ENCODE results near the gene GRIN2C. TPM values are rescaled to one million over a fixed set of nuclear protein-coding genes. Genes with fewer than 3 reads are reported as not detected.

The GRIN2C gene
- total and polyA plus RNA-seq, 2 of the 4 experiments (the other 2 are of a cell fraction): 0.22 TPM; not detected in 1

DNA sequence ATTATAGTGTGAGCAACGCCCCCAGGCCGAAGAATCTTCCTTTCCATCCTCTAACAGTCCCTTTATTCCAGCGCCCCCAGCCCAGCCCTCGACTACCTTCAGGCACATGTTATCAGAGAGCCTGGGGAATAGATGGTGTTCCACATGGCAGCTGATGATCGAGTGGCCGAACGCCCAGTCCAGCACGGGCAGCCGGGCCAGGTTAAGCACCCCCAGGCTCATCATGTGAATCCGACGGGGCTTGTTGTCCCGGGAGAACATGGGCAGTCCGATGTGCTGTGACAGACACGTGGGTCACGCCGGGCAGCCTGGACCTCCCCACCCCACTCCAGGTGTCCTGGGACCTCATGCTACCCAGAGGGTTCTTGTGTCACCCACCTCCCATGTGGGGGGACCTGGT lies 19.6 kb upstream of the GRIN2C start:
- Histone ChIP-seq H3K9me1 (ENCODE audit: insufficient read depth, low read length) (no peaks in the 10 kb centered on the region), H3K9me3 (ENCODE audit: control insufficient read depth, insufficient read depth, low read length) (no peaks in the 10 kb centered on the region), H4K91ac (ENCODE audit: insufficient read depth, low read depth, low read length) (no peak overlapping the region), H3K4me1 (ENCODE audit: control insufficient read depth, insufficient read depth, low read length) (no peaks in the 10 kb centered on the region), H2BK15ac (ENCODE audit: low read depth, low read length) (no peak overlapping the region), H3K36me3 (ENCODE audit: control insufficient read depth, insufficient read depth, low read length) (no peaks in the 10 kb centered on the region), H3K18ac (ENCODE audit: low read depth, low read length) (no peak overlapping the region), H3K23ac (ENCODE audit: low read depth, low read length) (no peak overlapping the region), H3K27ac (ENCODE audit: insufficient read depth, low read length) (no peak overlapping the region), H4K20me1 (ENCODE audit: insufficient read depth, low read length) (no peaks in the 10 kb centered on the region), H4K5ac (ENCODE audit: low read depth, low read length) (no peak overlapping the region), H3K79me1 (ENCODE audit: low read depth in 1 of 2, low read length in 2 of 2) (no peaks in the 10 kb centered on the region), H3K4me3 (ENCODE audit: insufficient read depth, low read depth, low read length) (no peak overlapping the region), H4K8ac (ENCODE audit: low read depth in 2 of 2, low read length in 2 of 2) (no peak overlapping the region), H2BK20ac (ENCODE audit: low read depth, low read length) (no peak overlapping the region), H3K56ac (ENCODE audit: extremely low read depth, insufficient read depth, low read length) (no peak overlapping the region), H3K9ac (ENCODE audit: low read depth, low read length) (no peak overlapping the region), H3K4me2 (ENCODE audit: low read depth, low read length) (no peak overlapping the region), H2BK120ac (ENCODE audit: low read depth, low read length) (no peak overlapping the region), H2AK5ac (ENCODE audit: low read depth, low read length) (no peak overlapping the region), H3K4ac (ENCODE audit: low read depth, low read length) (no peak overlapping the region), H3K27me3 (ENCODE audit: control insufficient read depth, insufficient read depth, low read length) (peaks cover 43% of the 10 kb centered on the region), H2AK9ac (replicated peaks; ENCODE audit: low read depth, low read length, poor library complexity) (no peak overlapping the region), H2BK5ac (ENCODE audit: low read depth, low read length, poor library complexity, severe bottlenecking) (no peak overlapping the region), H2AFZ (replicated peaks; ENCODE audit: low read length, poor library complexity) (no peak overlapping the region), H3K14ac (replicated peaks; ENCODE audit: low read depth, low read length) (no peak overlapping the region)
- ChIA-PET CTCF (no interaction called here), POLR2A (ENCODE audit: unreplicated experiment) (no interaction called here)
- WGBS, 2 experiments (ENCODE audit: extremely low coverage in 2 of 2, insufficient read length in 1 of 2): 94% methylated on average over 3 of the region's 16 CpGs; no CpG with 5 or more reads in 1 of the 2 experiments
- no peak for TF ChIP-seq CHD1 (IDR thresholded peaks at IDR 0.05; ENCODE audit: low read depth, low read length)
- TF ChIP-seq RCOR1 (IDR thresholded peaks at IDR 0.05; ENCODE audit: insufficient replicate concordance, low read length): no peak
- TF ChIP-seq FOS (IDR thresholded peaks at IDR 0.05; ENCODE audit: low read depth, low read length): no peak
- TF ChIP-seq MAZ (IDR thresholded peaks at IDR 0.05; ENCODE audit: borderline replicate concordance, low read depth, low read length): no peak
- TF ChIP-seq SMC3 (IDR thresholded peaks at IDR 0.05; ENCODE audit: low read depth, low read length): no peak
- no peak for TF ChIP-seq ELK1 (IDR thresholded peaks at IDR 0.05; ENCODE audit: borderline replicate concordance, low read depth, low read length)
- TF ChIP-seq RAD21 (IDR thresholded peaks at IDR 0.05; ENCODE audit: low read length): no peak
- TF ChIP-seq, protein P1, sequence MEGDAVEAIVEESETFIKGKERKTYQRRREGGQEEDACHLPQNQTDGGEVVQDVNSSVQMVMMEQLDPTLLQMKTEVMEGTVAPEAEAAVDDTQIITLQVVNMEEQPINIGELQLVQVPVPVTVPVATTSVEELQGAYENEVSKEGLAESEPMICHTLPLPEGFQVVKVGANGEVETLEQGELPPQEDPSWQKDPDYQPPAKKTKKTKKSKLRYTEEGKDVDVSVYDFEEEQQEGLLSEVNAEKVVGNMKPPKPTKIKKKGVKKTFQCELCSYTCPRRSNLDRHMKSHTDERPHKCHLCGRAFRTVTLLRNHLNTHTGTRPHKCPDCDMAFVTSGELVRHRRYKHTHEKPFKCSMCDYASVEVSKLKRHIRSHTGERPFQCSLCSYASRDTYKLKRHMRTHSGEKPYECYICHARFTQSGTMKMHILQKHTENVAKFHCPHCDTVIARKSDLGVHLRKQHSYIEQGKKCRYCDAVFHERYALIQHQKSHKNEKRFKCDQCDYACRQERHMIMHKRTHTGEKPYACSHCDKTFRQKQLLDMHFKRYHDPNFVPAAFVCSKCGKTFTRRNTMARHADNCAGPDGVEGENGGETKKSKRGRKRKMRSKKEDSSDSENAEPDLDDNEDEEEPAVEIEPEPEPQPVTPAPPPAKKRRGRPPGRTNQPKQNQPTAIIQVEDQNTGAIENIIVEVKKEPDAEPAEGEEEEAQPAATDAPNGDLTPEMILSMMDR (conservative IDR thresholded peaks at IDR 0.05; ENCODE audit: low read depth, low read length): no peak
- TF ChIP-seq MXI1 (IDR thresholded peaks at IDR 0.05; ENCODE audit: borderline replicate concordance, low read depth, low read length): no peak
- no peak for TF ChIP-seq MAFK (IDR thresholded peaks at IDR 0.05; ENCODE audit: low read depth, low read length)
- no peak for TF ChIP-seq CEBPB (IDR thresholded peaks at IDR 0.05; ENCODE audit: low read depth, low read length)
- TF ChIP-seq NFE2L2 (IDR thresholded peaks at IDR 0.05; ENCODE audit: low read depth, low read length): no peak
- TF ChIP-seq POLR2A (IDR thresholded peaks at IDR 0.05; ENCODE audit: low read depth, low read length): no peak
- no peak for TF ChIP-seq RFX5 (IDR thresholded peaks at IDR 0.05; ENCODE audit: low read depth, low read length)
- TF ChIP-seq, protein P2, sequence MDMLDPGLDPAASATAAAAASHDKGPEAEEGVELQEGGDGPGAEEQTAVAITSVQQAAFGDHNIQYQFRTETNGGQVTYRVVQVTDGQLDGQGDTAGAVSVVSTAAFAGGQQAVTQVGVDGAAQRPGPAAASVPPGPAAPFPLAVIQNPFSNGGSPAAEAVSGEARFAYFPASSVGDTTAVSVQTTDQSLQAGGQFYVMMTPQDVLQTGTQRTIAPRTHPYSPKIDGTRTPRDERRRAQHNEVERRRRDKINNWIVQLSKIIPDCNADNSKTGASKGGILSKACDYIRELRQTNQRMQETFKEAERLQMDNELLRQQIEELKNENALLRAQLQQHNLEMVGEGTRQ (IDR thresholded peaks at IDR 0.05; ENCODE audit: low read depth, low read length): no peak
- no peak for TF ChIP-seq BHLHE40 (IDR thresholded peaks at IDR 0.05; ENCODE audit: low read depth, low read length)
- in situ Hi-C loops (cut with MboI; ENCODE audit: low sequenced_read_pairs) (no loop called here), dilution Hi-C loops (cut with HindIII; ENCODE audit: low sequenced_read_pairs, unreplicated experiment) (no loop called here), intact Hi-C loops (cut with micrococcal nuclease) (no loop called here)
- no TSS peak for BruUV-seq (replicated peaks)
- DNase-seq: no peak
- ATAC-seq (ENCODE audit: low read depth): no peak

Data from IMR-90 (cell line).